Measurements from ENCODE around the gene IMPG1.

Gene IMPG1

DNA sequence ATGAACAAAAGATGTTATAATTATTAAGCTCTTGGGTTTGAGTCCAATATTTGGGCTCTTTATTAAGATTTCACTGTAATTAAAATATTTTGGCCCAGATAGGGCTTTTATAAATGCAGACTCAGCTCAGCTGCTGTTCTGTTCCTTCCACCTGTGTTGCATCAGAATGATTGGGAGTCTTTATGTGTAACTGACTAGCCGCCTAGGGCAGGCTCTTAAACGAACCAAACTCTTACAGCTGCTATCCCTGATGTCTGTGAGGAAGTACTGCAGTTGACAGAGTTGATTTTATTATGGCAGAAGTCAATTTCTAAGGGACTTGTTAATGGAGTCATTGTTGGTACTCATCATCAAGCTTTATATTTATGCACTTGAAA is 178.7 kb downstream of the IMPG1 start:
- TF ChIP-seq, protein P1, sequence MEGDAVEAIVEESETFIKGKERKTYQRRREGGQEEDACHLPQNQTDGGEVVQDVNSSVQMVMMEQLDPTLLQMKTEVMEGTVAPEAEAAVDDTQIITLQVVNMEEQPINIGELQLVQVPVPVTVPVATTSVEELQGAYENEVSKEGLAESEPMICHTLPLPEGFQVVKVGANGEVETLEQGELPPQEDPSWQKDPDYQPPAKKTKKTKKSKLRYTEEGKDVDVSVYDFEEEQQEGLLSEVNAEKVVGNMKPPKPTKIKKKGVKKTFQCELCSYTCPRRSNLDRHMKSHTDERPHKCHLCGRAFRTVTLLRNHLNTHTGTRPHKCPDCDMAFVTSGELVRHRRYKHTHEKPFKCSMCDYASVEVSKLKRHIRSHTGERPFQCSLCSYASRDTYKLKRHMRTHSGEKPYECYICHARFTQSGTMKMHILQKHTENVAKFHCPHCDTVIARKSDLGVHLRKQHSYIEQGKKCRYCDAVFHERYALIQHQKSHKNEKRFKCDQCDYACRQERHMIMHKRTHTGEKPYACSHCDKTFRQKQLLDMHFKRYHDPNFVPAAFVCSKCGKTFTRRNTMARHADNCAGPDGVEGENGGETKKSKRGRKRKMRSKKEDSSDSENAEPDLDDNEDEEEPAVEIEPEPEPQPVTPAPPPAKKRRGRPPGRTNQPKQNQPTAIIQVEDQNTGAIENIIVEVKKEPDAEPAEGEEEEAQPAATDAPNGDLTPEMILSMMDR (conservative IDR thresholded peaks at IDR 0.05) = no peak
- no peak for TF ChIP-seq ZFX (IDR thresholded peaks at IDR 0.05)
- no peak overlapping the region for H3K27ac ChIP-seq

DNA sequence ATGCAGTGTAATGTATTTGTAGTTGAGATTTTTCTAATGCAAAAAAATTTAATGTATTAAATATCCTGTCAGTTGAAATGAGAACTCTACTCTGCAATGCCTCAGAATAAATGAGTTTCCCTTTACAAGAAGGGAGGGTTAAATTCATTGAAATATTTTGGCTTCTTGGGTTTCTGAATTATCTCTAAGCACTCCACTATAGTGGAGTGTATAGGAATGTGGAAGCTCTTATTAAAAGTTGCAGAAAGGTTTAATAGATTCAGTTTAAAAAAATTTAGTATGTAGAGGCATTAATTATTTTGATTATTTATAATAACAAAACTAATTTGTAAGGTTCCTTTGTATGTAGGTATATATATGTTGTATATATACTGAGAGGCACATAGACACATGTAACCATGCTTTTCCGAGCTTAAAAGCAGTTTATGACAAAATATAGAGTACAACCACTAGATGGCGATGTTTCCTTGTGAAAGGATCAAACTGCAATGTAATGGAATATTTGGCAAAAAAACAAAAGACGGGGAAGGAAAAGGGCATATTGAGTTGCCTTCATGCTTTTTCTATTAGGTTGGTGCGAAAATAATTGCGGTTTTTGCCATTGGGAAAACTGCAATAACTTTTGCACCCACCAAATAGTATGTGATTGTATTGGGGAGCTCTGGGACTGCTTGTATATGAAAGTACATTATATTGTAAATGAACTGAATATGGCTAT is 179.2 kb downstream of the IMPG1 start:
- no peak for TF ChIP-seq ZFX (IDR thresholded peaks at IDR 0.05)
- TF ChIP-seq, protein P1 (conservative IDR thresholded peaks at IDR 0.05) = peak; percentile 92
- H3K27ac ChIP-seq = no peak overlapping the region

GRCh38 chr6:75892384-75892783 is 180.1 kb downstream of the IMPG1 start:
- no peak overlapping the region for H3K27ac ChIP-seq
- TF ChIP-seq, protein P1 (conservative IDR thresholded peaks at IDR 0.05) = no peak
- no peak for TF ChIP-seq ZFX (IDR thresholded peaks at IDR 0.05)

GRCh38 chr6:75884822-75885221 is 187.6 kb downstream of the IMPG1 start:
- TF ChIP-seq ZFX (IDR thresholded peaks at IDR 0.05) = 0 out of 2 replicates have a peak, but pooled peaks have one; percentile 9
- TF ChIP-seq, protein P1 (conservative IDR thresholded peaks at IDR 0.05) = no peak
- no peak overlapping the region for H3K27ac ChIP-seq

DNA sequence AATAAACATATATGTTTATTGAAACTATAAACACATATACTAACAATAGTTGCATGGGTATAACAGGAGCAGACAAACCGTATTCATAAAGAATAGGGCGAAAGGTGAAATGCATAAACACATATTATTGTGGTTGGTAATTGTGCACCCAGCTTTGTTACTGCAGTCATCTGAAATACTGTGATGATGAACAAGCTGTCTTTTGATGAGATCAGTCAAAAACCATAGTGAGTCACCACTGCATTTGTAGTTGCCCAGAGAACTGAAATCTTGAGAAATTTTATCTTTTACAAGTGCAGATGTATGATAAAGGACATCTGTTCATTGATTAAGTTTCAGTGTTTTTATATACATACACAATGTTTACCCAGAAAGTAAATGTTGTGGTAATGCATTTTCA is 189.7 kb downstream of the IMPG1 start:
- H3K27ac ChIP-seq = no peak overlapping the region
- TF ChIP-seq ZFX (IDR thresholded peaks at IDR 0.05) = no peak
- TF ChIP-seq, protein P1 (conservative IDR thresholded peaks at IDR 0.05) = no peak

GRCh38 chr6:75880305-75880704 is 192.2 kb downstream of the IMPG1 start:
- TF ChIP-seq ZFX (IDR thresholded peaks at IDR 0.05) = no peak
- TF ChIP-seq, protein P1 (conservative IDR thresholded peaks at IDR 0.05) = no peak
- H3K27ac ChIP-seq = no peak overlapping the region

- TF ChIP-seq, protein P1 (conservative IDR thresholded peaks at IDR 0.05) = no peak
- TF ChIP-seq ZFX (IDR thresholded peaks at IDR 0.05) = no peak
- H3K27ac ChIP-seq = no peak overlapping the region
Observed at GRCh38 chr6:75876152-75876551, 196.3 kb downstream of the IMPG1 start.
